ENCODE data around the gene MAGED4. TPM values are rescaled to one million over a fixed set of nuclear protein-coding genes. Genes with fewer than 3 reads are reported as not detected.

The MAGED4 gene
- total and polyA plus RNA-seq, 2 of the 8 experiments (the other 6 are each of a cell fraction or from before 2014, with no cell fraction given) = 19.3 to 62.3 TPM

DNA sequence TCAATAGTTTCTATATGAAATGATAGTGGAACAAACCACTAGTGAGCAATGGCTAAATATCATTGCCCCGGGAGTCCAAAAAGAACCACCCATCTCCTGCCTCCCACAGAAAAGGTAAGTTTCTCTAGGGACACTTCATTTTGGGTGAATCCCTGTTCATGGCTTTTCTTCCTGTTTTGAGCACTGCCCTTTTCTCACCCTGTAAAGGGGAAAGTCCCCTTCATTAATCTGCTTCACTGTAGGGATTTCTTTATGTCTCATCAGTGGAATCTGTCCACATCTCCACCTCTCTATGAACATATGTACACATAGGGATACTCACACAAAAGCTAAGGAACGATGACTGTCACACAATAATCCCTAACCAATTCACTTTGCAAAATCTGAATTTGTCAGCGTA is 28.6 kb downstream of the MAGED4 start:
- Histone ChIP-seq H2BK5ac (ENCODE audit: low read depth, low read length) (no peak overlapping the region), H3K9me3 (ENCODE audit: insufficient read depth in 2 of 2, low read depth in 1 of 2, low read length in 1 of 2) (no peaks in the 10 kb centered on the region), H4K5ac (ENCODE audit: insufficient read length, low read depth, low read length) (no peak overlapping the region), H2BK120ac (replicated peaks; ENCODE audit: low read depth, low read length) (no peak overlapping the region), H3K4ac (replicated peaks; ENCODE audit: insufficient read length, low read depth, low read length) (no peak overlapping the region), H3K79me2 (ENCODE audit: control insufficient read depth in 1 of 2, insufficient read depth in 2 of 2, low read length in 2 of 2) (no peaks in the 10 kb centered on the region), H3K79me1 (ENCODE audit: low read depth, low read length) (no peaks in the 10 kb centered on the region), H2BK12ac (ENCODE audit: low read depth, low read length) (no peak overlapping the region), H3K4me3 (ENCODE audit: extremely low read depth in 1 of 4, insufficient read depth in 2 of 4, low read depth in 3 of 4, low read length in 4 of 4) (no peak overlapping the region), H3K14ac (ENCODE audit: insufficient read length) (no peak overlapping the region), H3K56ac (replicated peaks; ENCODE audit: insufficient read length, low read depth, low read length) (no peak overlapping the region), H3K36me3 (ENCODE audit: control insufficient read depth in 2 of 4, insufficient read depth in 4 of 4, low read length in 3 of 4) (no peaks in the 10 kb centered on the region), H3K23ac (ENCODE audit: insufficient read length) (no peak overlapping the region), H3K27me3 (replicated peaks in 1 of 4; ENCODE audit: control insufficient read depth in 3 of 4, extremely low read depth in 1 of 4, insufficient read depth in 3 of 4, low read length in 3 of 4) (no peaks in the 10 kb centered on the region), H4K91ac (replicated peaks; ENCODE audit: insufficient read length, low read length) (no peak overlapping the region), H4K8ac (ENCODE audit: extremely low read depth, insufficient read depth, low read length) (no peak overlapping the region), H3K9ac (replicated peaks in 1 of 4; ENCODE audit: extremely low read depth in 1 of 4, low read depth in 3 of 4, low read length in 3 of 4) (no peak overlapping the region), H2BK20ac (ENCODE audit: low read length) (no peak overlapping the region), H3K4me1 (replicated peaks in 1 of 4; ENCODE audit: control insufficient read depth in 3 of 4, insufficient read depth in 4 of 4, low read length in 3 of 4) (peaks cover 0 to 3% (median 0%) of the 10 kb centered on the region in 4 experiments; a peak in 2 of 7 replicates), H4K20me1 (replicated peaks in 1 of 2; ENCODE audit: control insufficient read depth in 1 of 2, insufficient read depth in 2 of 2, low read length in 2 of 2) (no peaks in the 10 kb centered on the region), H2AK5ac (ENCODE audit: low read depth, low read length) (no peak overlapping the region), H2AFZ (ENCODE audit: low read length) (no peak overlapping the region), H3K4me2 (ENCODE audit: insufficient read depth in 1 of 2, low read depth in 2 of 2, low read length in 2 of 2) (no peak overlapping the region), H3K18ac (ENCODE audit: extremely low read depth, low read length) (no peak overlapping the region), H3K27ac (ENCODE audit: low read depth, low read length) (no peak overlapping the region), H3K23me2 (ENCODE audit: low read depth, low read length) (no peaks in the 10 kb centered on the region), H2BK15ac (ENCODE audit: low read length) (no peak overlapping the region)
- ChIA-PET CTCF (ENCODE audit: partially characterized antibody) (interaction anchor here (0.5 kb wide), 1 partner anchor 326 kb away, joined by 3 read pairs; no protein-coding TSS in a partner anchor), POLR2A (ENCODE audit: partially characterized antibody) (no interaction called here)
- FAIRE-seq = no peak
- TF ChIP-seq ATF3 (IDR thresholded peaks at IDR 0.05; ENCODE audit: insufficient read depth, low read depth, low read length) = no peak
- no peak for TF ChIP-seq YY1 (IDR thresholded peaks at IDR 0.05; ENCODE audit: low read depth, low read length)
- TF ChIP-seq EP300 (IDR thresholded peaks at IDR 0.05; ENCODE audit: borderline replicate concordance in 1 of 2, low read depth in 2 of 2, low read length in 2 of 2) = no peak
- 85% methylated on average over 3 of the region's 3 CpGs; no CpG with 5 or more reads in 1 of the 2 experiments for WGBS, 2 experiments (ENCODE audit: extremely low coverage in 1 of 2, insufficient coverage in 1 of 2, insufficient read length in 1 of 2, insufficient replicate concordance in 2 of 2, low coverage in 1 of 2, low lambda C conversion rate in 2 of 2, missing lambda C conversion rate in 1 of 2)
- no peak for DNase-seq (ENCODE audit: low read depth in 1 of 2, low spot score in 2 of 2)
